B cell (primary cell): ENCODE measurements around the gene NUP93. TPM values are rescaled to one million over a fixed set of nuclear protein-coding genes. Genes with fewer than 3 reads are reported as not detected.

Source experiments
- ATAC-seq: fragments of 200-7000 bp; cut with Tn5 transposase; one replicate; pipeline ENCODE4 v1.10.0; 2021; ENCODE audit warnings: low read depth, mild to moderate bottlenecking, moderate number of reproducible peaks, moderate library complexity
- CTCF ChIA-PET: fragments of 350-600 bp; sonication (Branson Sonifier 250); formaldehyde crosslinking; loops from one replicate; lab custom pipeline; 2021; ENCODE audit warnings: antibody characterized with exemption, inconsistent platforms; lab: Charles Lee
- POLR2A ChIA-PET: fragments of 350-600 bp; sonication (Branson Sonifier 250); formaldehyde crosslinking; loops from one replicate; lab custom pipeline; 2021; ENCODE audit warnings: antibody characterized with exemption; lab: Charles Lee
- DNase-seq: peaks from one replicate; pipeline ENCODE4 v3.0.0; 2013
- H2AFZ ChIP-seq: 2 replicates; pipeline ENCODE4 v1.6.1; 2012; ENCODE audit warnings: mild to moderate bottlenecking, low read depth, low read length; ENCODE audit not compliant: insufficient read depth, poor library complexity, severe bottlenecking
- H3K27ac ChIP-seq, 2 donors: 1 replicate in 1 of 2; 2 replicates in 1 of 2; pipeline ENCODE4 v1.5.1; 2012 to 2013; ENCODE audit warnings: low read length in 2 of 2, mild to moderate bottlenecking in 2 of 2, moderate library complexity in 1 of 2
- H3K27me3 ChIP-seq, 4 experiments: fragments of 200-600 bp in 1 of 4; sonication (generic) in 1 of 4; replicated peaks in 1 of 4; 1 replicate in 2 of 4; 2 replicates in 2 of 4; pipeline versions ENCODE4 v1.6.1 to v1.7.0; 2013 to 2016; ENCODE audit warnings: low read length in 3 of 4, mild to moderate bottlenecking in 2 of 4, mixed read lengths in 1 of 4, moderate library complexity in 1 of 4; ENCODE audit not compliant: insufficient read depth in 4 of 4, control insufficient read depth in 3 of 4; ENCODE audit errors: control extremely low read depth in 1 of 4
- H3K36me3 ChIP-seq, 2 experiments: replicated peaks in 1 of 2; 1 replicate in 1 of 2; 2 replicates in 1 of 2; pipeline versions ENCODE4 v1.6.1 to v1.7.1; 2013; ENCODE audit warnings: low read length in 1 of 2; ENCODE audit not compliant: insufficient read depth in 2 of 2, control insufficient read depth in 1 of 2; ENCODE audit errors: control extremely low read depth in 1 of 2, extremely low read depth in 1 of 2
- H3K4me1 ChIP-seq, 2 donors: fragments of 200-600 bp in 1 of 2; sonication (generic) in 1 of 2; 1 replicate in 1 of 2; 2 replicates in 1 of 2; pipeline versions ENCODE4 v1.5.1 to v1.6.1; 2013 to 2017; ENCODE audit warnings: low read length in 2 of 2; ENCODE audit not compliant: control insufficient read depth in 2 of 2, insufficient read depth in 2 of 2
- H3K4me2 ChIP-seq: replicated peaks from 2 replicates; pipeline ENCODE3; 2012; ENCODE audit warnings: mild to moderate bottlenecking, low read depth, low read length; ENCODE audit not compliant: poor library complexity, severe bottlenecking
- H3K4me3 ChIP-seq, 5 experiments: fragments of 200-600 bp in 1 of 5; sonication (generic) in 1 of 5; 1 replicate in 3 of 5; 2 replicates in 2 of 5; pipeline versions ENCODE4 v1.5.1 to v1.7.0; 2011 to 2016; ENCODE audit warnings: low read length in 4 of 5, mild to moderate bottlenecking in 4 of 5, low read depth in 2 of 5, control low read depth in 1 of 5, moderate library complexity in 1 of 5; ENCODE audit not compliant: insufficient read depth in 1 of 5; ENCODE audit errors: control extremely low read depth in 1 of 5, extremely low read depth in 1 of 5
- H3K79me2 ChIP-seq: fragments of 200-600 bp; sonication (generic); one replicate; pipeline ENCODE4 v1.6.0; 2016; ENCODE audit warnings: low read length; ENCODE audit not compliant: control insufficient read depth, insufficient read depth
- H3K9ac ChIP-seq: fragments of 200-600 bp; sonication (generic); 2 replicates; pipeline ENCODE4 v1.6.1; 2017; ENCODE audit warnings: mild to moderate bottlenecking, low read length, moderate library complexity
- H3K9me3 ChIP-seq, 3 donors: one replicate each; pipeline versions ENCODE4 v1.6.1 to v1.7.1; 2013; ENCODE audit warnings: low read length in 2 of 3; ENCODE audit not compliant: control insufficient read depth in 2 of 3, insufficient read depth in 1 of 3; ENCODE audit errors: control extremely low read depth in 1 of 3
- H4K20me1 ChIP-seq: 2 replicates; pipeline ENCODE4 v1.6.0; 2012; ENCODE audit warnings: mild to moderate bottlenecking, low read length; ENCODE audit not compliant: insufficient read depth, control insufficient read depth, poor library complexity, severe bottlenecking
- H3K27ac Mint-ChIP-seq: one replicate; pipeline ENCODE4 v1.8.0; 2021; ENCODE audit warnings: mixed read lengths
- H3K27me3 Mint-ChIP-seq: one replicate; pipeline ENCODE4 v1.8.0; 2021; ENCODE audit warnings: mixed read lengths
- H3K4me1 Mint-ChIP-seq: one replicate; pipeline ENCODE4 v1.8.0; 2021; ENCODE audit warnings: mixed read lengths
- H3K4me3 Mint-ChIP-seq: one replicate; pipeline ENCODE4 v1.8.0; 2021; ENCODE audit warnings: mixed read lengths
- H3K9me3 Mint-ChIP-seq: one replicate; pipeline ENCODE4 v1.8.0; 2022; ENCODE audit warnings: mixed read lengths; ENCODE audit not compliant: insufficient read depth
- CTCF ChIP-seq: fragments of 200-600 bp; IDR thresholded peaks from one replicate; pipeline ENCODE4 v1.8.0; 2022; ENCODE audit warnings: antibody characterized with exemption, mild to moderate bottlenecking
- EZH2 ChIP-seq: IDR thresholded peaks from 2 replicates; pipeline ENCODE4 v1.6.1; 2012; ENCODE audit warnings: borderline replicate concordance, low read depth, mild to moderate bottlenecking, moderate library complexity, low read length; ENCODE audit not compliant: insufficient read depth, poor library complexity, severe bottlenecking
- WGBS: methylation state at CpG from one replicate; pipeline ENCODE4 v1.1.5; 2013; ENCODE audit warnings: missing lambda C conversion rate; ENCODE audit not compliant: insufficient coverage; 5-methylcytosine and 5-hydroxymethylcytosine counted together
- intact Hi-C: fragments of 100-400 bp; cut with micrococcal nuclease; formaldehyde crosslinking; loops from one replicate; pipeline ENCODE4 v1.10.0; 2022
- polyA plus RNA-seq: library from polyadenylated mRNA; depleted of rRNA; stranded (reverse); fragments of >200 nt; gene quantifications from 2 replicates; pipeline ENCODE4 v1.2.3, GENCODE V29; 2012
- total RNA-seq, 2 donors: library from RNA; stranded (reverse); fragments of 120-200 nt in 1 of 2; gene quantifications; 1 replicate in 1 of 2; 2 replicates in 1 of 2; pipeline versions ENCODE4 v1.2.3 to v1.2.4, GENCODE V29; 2013 to 2022

NUP93 gene
- total and polyA plus RNA-seq, 2 donors (not counting 1 experiment from before 2014, with no cell fraction given): 23.6 to 64.6 TPM

DNA sequence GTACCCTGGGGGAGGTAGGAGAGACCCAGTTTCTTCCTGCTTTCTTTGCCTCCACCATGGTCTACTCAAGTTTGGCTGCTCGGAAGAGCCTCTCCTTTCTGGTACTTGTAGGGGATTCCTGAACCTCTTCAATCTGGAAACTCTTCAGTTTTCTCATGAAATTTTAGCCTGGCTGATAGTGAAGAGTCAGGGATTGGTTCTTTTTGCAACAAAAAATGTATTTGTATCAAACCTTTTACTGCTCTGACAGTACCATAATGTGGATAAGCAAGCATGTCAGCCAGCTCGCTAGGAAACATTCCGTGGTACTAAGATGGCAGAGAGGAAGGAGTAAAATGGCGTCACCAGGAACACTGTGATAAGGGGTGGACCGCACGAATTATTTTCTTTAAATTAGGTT lies 55.4 kb downstream of the NUP93 start:
- WGBS: no CpG with 5 or more reads among the region's 6 CpGs
- CTCF ChIA-PET: interaction anchor here (1.4 kb wide), 1 partner anchor 10 kb away, joined by 3 read pairs; no protein-coding TSS in a partner anchor
- no peaks in the 10 kb centered on the region for H3K4me1 Mint-ChIP-seq
- H3K79me2 ChIP-seq: peaks cover 4% of the 10 kb centered on the region
- no peak overlapping the region for H3K9ac ChIP-seq
- no peak for TF ChIP-seq CTCF
- TF ChIP-seq EZH2: no peak
- no peak for ATAC-seq
- H3K27ac ChIP-seq: no peak overlapping the region
- no peaks in the 10 kb centered on the region for H3K9me3 ChIP-seq
- H3K4me3 Mint-ChIP-seq: no peak overlapping the region
- H3K4me2 ChIP-seq: no peak overlapping the region
- no peak for DNase-seq
- H3K27me3 Mint-ChIP-seq: no peaks in the 10 kb centered on the region
- no peaks in the 10 kb centered on the region for H3K4me1 ChIP-seq
- H4K20me1 ChIP-seq: no peaks in the 10 kb centered on the region
- peaks cover 0 to 2% of the 10 kb centered on the region in 2 experiments for H3K36me3 ChIP-seq
- no peaks in the 10 kb centered on the region for H3K9me3 Mint-ChIP-seq
- POLR2A ChIA-PET: no interaction called here
- H3K27me3 ChIP-seq: no peaks in the 10 kb centered on the region
- no peak overlapping the region for H3K4me3 ChIP-seq
- H2AFZ ChIP-seq: no peak overlapping the region
- intact Hi-C loops: no loop called here
- H3K27ac Mint-ChIP-seq: no peak overlapping the region

GRCh38 chr16:56787167-56787566 lies 57.2 kb downstream of the NUP93 start:
- intact Hi-C loops: no loop called here
- Histone ChIP-seq H3K27ac (no peak overlapping the region), H3K4me1 (no peaks in the 10 kb centered on the region), H4K20me1 (no peaks in the 10 kb centered on the region), H3K36me3 (peaks cover 0 to 2% of the 10 kb centered on the region in 2 experiments), H3K9me3 (no peaks in the 10 kb centered on the region), H3K4me2 (no peak overlapping the region), H3K9ac (no peak overlapping the region), H3K4me3 (no peak overlapping the region), H2AFZ (no peak overlapping the region), H3K27me3 (no peaks in the 10 kb centered on the region), H3K79me2 (peaks cover 4% of the 10 kb centered on the region)
- H3K4me3 Mint-ChIP-seq: no peak overlapping the region
- CTCF ChIA-PET: interaction anchor here (1.6 kb wide), 1 partner anchor 9 kb away, joined by 5 read pairs; no protein-coding TSS in a partner anchor
- WGBS: 100% methylated on average over 4 of the region's 6 CpGs
- DNase-seq: no peak
- TF ChIP-seq EZH2: no peak
- no peak for TF ChIP-seq CTCF
- H3K27ac Mint-ChIP-seq: no peak overlapping the region
- H3K9me3 Mint-ChIP-seq: no peaks in the 10 kb centered on the region
- ATAC-seq: no peak
- POLR2A ChIA-PET: no interaction called here
- no peaks in the 10 kb centered on the region for H3K4me1 Mint-ChIP-seq
- H3K27me3 Mint-ChIP-seq: no peaks in the 10 kb centered on the region
